Stomach smooth muscle (tissue), 2 donors: ENCODE data around the gene SLC25A25.

Experiments used
- H3K27ac ChIP-seq: one replicate; pipeline ENCODE4 v1.7.0; 2013; ENCODE audit warnings: mild to moderate bottlenecking, low read length, inconsistent platforms
- H3K27me3 ChIP-seq, 2 donors: one replicate each; pipeline ENCODE4 v1.7.0; 2013; ENCODE audit warnings: low read length in 2 of 2; ENCODE audit not compliant: insufficient read depth in 2 of 2, control insufficient read depth in 1 of 2
- H3K36me3 ChIP-seq, 2 donors: one replicate each; pipeline ENCODE4 v1.7.0; 2013; ENCODE audit warnings: low read length in 2 of 2; ENCODE audit not compliant: control insufficient read depth in 2 of 2, insufficient read depth in 2 of 2
- H3K4me1 ChIP-seq: one replicate; pipeline ENCODE4 v1.7.0; 2013; ENCODE audit warnings: low read length; ENCODE audit not compliant: control insufficient read depth, insufficient read depth
- H3K4me3 ChIP-seq, 2 donors: one replicate each; pipeline ENCODE4 v1.7.0; 2013; ENCODE audit warnings: low read length in 2 of 2
- H3K9ac ChIP-seq, 2 donors: one replicate each; pipeline ENCODE4 v1.7.0; 2013; ENCODE audit warnings: low read length in 2 of 2, mild to moderate bottlenecking in 1 of 2
- H3K9me3 ChIP-seq, 2 donors: one replicate each; pipeline ENCODE4 v1.7.0; 2013; ENCODE audit warnings: low read length in 2 of 2; ENCODE audit not compliant: control insufficient read depth in 2 of 2
- donor health status: healthy.
- donor health status: Pancreatic carcinoma.

The SLC25A25 gene

DNA sequence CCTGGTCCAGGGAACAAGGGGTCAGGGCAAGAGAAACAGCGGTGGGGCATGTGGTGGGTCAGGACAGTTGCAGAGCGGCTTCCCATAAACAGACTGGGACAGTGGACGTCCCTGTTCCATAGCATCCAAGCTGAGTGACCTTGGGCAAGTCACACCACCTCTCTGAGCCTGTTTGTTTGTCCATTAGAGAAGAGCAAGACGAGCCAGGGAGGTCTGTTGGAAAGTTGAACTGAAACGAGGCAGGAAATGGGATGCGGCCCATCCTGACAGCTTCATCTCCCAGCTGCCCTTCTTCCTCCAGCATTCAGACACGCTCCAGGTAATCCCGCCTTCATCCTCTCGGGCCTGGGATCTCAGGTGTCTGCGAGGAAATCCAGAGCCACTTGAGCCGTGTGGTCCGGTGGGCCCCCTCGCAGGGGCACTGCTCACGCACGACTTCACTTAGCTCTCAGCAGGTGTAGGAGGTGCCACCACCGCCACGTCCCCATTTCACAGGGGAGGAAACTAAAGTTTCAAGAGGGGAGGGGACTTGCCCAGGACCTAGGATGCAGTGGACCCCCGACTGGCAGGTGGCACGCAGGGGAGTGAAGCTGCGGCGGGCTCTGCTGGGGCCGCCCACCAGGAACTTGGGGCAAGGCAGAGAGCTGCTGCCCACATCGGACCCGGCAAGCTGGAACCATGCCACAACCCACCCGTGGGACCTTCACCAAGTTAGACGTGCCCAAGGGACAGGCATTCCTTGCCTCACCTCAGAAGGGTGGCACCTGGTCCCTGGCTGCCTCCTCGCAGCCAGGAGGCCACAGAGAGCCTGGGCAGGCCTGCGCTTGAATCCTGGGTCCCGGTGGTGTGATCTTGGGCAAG lies 46.5 kb downstream of the SLC25A25 start:
- Histone ChIP-seq H3K27me3 (no peaks in the 10 kb centered on the region), H3K4me1 (peaks cover 11% of the 10 kb centered on the region), H3K9ac (no peak overlapping the region), H3K9me3 (no peaks in the 10 kb centered on the region), H3K36me3 (peaks cover 0 to 7% of the 10 kb centered on the region in 2 donors), H3K4me3 (no peak overlapping the region), H3K27ac (no peak overlapping the region)

DNA sequence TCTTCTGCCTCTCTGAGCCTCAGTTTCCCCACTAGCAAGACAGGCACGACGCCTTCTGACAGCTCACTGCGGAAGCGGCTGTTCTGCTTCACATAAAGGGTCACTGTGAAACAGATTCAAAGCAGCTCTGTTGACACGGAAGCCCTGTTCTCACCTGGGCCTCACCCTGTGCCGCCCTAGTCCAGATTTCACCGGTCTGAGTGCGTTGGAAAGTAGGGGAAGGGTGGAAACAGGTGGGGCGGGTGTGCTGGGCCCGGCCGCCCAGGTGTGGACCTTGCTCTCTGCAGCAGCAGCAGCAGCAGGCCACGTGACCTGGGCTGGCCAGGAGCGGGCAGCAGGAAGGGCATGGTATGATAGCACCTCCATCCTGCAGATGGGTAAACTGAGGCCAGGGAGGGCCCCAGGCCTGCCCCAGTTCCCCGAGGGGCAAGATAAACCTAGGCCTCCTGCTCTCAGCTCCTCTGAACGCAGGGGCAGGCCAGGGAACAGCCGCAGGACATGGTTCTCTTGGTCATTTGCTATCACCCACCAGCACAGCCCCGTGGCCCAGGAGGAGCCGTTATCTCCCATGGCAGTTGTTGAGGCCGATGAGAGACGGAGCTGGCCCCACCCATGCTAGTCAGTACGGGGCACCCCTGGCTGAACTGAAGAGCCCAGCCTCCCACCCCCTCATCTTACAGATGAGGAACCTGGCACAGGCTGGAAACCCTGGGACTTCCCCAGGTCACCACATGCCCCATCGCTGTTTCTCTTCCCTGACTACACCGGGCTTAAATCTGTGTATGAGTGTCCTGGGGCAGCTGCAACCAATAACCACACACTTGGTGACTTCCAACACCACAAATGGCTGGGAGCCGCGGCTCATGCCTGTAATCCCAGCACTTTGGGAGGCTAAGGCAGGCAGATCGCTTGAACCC lies 47.4 kb downstream of the SLC25A25 start:
- no peaks in the 10 kb centered on the region for H3K27me3 ChIP-seq
- H3K4me1 ChIP-seq: peaks cover 11% of the 10 kb centered on the region
- no peak overlapping the region for H3K9ac ChIP-seq
- no peak overlapping the region for H3K4me3 ChIP-seq
- H3K9me3 ChIP-seq: no peaks in the 10 kb centered on the region
- H3K27ac ChIP-seq: no peak overlapping the region
- H3K36me3 ChIP-seq: peaks cover 0 to 7% of the 10 kb centered on the region in 2 donors

DNA sequence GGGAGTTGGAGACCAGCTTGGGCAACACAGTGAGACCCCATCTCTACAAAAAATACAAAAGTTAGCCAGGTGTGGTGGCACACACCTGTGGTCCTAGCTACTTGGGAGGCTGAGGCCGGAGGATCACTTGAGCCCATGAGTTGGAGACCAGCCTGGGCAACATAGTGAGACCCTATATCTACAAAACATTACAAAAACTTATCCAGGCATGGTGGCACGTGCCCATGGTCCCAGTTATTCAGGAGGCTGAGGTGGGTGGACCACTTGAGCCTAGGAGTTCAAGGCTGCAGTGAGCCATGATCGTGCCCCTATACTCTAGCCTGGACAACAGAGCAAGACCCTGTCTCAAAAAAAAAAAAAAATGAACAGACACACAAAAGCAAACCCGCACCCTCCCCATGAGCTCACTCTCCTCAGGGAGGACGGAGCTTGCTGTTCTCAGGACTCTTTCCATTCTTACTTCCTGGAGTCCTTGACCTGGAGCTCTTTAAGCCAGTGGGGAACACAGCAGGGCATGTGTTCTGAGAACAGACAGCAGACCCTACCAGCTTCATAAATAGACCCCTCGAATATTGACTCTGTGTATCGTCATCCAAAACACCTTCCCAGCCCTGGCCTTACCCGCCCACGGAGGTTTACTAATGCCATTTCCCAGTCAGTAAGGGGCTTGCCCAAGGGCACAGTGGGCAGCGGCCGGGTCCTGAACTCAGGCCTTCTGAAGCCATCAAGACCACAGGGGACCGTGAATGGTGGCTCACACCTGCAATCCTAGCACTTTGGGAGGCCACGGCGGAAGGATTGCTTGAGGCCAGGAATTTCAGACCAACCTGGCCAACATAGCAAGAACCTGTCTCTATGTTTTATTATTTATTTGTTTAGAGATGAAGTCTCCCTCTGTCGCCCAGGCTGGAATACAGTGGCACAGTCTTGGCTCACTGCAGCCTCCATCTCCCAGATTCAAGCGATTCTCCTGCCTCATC lies 48.4 kb downstream of the SLC25A25 start:
- Histone ChIP-seq H3K4me3 (no peak overlapping the region), H3K27ac (no peak overlapping the region), H3K27me3 (no peaks in the 10 kb centered on the region), H3K4me1 (peaks cover 8% of the 10 kb centered on the region), H3K36me3 (peaks cover 0 to 7% of the 10 kb centered on the region in 2 donors), H3K9me3 (no peaks in the 10 kb centered on the region), H3K9ac (no peak overlapping the region)

DNA sequence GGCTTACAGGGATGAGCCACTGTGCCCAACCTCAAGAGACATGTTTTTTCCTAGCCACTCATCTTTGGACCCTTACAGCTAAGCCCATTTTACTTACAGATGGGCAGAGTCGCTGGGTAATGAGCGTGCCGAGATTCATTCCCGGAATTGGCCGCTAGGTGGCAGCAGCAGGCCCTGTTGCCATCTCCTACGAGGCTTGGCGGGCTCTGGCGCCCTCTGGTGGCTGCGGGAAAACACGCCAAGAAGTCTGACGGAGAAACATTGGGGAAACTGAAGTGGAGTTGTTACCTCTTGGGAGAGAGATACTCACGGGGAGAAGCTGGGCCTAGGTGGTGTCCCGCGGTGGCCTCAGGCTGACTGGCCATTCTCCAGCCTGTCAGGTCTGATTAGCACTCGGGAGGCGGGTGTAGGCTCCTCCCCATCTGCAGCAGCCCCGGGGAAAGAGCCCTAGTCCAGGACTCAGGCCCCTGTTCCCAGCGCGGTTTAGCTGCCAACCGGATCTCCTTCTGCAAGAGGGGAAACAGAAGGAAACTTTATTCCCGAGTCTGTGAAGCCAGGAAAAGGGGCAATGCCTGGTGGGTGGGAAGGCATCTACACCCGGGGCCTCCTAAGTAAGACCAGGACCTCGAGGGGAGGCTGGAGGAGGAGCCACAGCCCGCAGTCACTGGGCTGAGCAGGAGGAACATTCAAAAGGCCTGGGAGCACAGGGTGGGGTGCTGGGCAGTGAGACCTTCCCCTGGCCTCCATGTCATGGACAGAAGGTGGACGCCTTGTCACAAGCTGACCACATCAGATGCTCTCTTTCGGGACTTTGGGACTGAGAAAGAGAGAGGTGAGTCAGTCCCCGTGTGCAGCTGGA lies 49.8 kb downstream of the SLC25A25 start:
- no peaks in the 10 kb centered on the region for H3K27me3 ChIP-seq
- peak overlapping the region in 1 of 2 donors; percentile 29 for H3K4me3 ChIP-seq
- peaks cover 8% of the 10 kb centered on the region for H3K4me1 ChIP-seq
- no peak overlapping the region for H3K9ac ChIP-seq
- H3K9me3 ChIP-seq: no peaks in the 10 kb centered on the region
- peaks cover 6 to 9% of the 10 kb centered on the region in 2 donors for H3K36me3 ChIP-seq
- H3K27ac ChIP-seq: no peak overlapping the region

DNA sequence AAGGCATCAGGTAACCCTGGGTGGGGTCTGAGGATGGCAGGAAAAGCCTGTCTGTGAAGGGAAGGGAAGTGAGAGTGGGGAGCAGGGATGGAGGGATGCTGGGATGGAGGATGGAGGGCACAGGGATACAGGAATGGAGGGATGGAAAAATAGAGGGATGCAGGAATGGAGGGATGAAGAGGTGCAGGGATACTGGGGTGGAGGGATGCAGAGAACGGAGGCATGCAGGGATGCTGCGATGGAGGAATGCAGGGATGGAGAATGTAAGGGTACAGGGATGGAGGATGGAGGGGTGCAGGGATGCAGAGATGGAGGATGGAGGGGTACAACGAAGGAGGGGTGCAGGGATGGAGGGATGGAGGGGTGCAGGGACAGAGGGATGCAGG lies 50.4 kb downstream of the SLC25A25 start:
- Histone ChIP-seq H3K27me3 (no peaks in the 10 kb centered on the region), H3K9ac (no peak overlapping the region), H3K9me3 (no peaks in the 10 kb centered on the region), H3K36me3 (peaks cover 6 to 10% of the 10 kb centered on the region in 2 donors), H3K4me1 (peaks cover 8% of the 10 kb centered on the region), H3K27ac (no peak overlapping the region), H3K4me3 (no peak overlapping the region)

DNA sequence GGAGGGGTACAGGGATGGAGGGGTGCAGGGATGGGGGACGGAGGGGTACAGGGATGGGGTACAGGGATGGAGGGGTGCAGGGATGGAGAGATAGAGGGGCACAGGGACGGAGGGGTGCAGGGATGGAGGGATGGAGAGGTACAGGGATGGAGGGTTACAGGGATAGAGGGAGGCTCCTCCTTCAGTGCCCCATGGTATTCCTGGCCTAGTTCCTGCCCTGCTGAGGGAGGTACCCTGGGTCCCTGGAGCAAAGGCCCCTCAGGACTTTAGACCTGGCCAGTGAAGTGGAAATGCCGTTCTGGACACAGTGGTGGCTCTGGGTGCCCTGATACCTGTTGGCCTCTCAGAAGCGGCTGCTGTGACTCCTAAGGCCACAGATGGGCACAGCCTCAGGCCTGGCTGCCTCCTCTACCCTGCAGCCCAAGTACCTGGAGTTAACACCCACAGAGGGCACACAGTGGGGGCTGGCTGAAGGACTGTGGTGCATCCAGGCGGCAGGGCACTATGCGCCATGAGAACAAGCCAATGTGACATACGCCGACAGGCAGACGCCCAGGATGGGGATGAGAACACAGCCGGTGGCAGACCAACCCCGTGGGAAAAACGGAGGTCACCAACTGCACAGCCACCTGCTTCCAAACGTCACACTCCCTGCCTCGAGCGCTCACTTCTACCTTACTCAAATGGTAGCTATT lies 51.1 kb downstream of the SLC25A25 start:
- Histone ChIP-seq H3K36me3 (peaks cover 6 to 8% of the 10 kb centered on the region in 2 donors), H3K9ac (no peak overlapping the region), H3K4me1 (peaks cover 8% of the 10 kb centered on the region), H3K27ac (no peak overlapping the region), H3K9me3 (no peaks in the 10 kb centered on the region), H3K27me3 (no peaks in the 10 kb centered on the region), H3K4me3 (no peak overlapping the region)

DNA sequence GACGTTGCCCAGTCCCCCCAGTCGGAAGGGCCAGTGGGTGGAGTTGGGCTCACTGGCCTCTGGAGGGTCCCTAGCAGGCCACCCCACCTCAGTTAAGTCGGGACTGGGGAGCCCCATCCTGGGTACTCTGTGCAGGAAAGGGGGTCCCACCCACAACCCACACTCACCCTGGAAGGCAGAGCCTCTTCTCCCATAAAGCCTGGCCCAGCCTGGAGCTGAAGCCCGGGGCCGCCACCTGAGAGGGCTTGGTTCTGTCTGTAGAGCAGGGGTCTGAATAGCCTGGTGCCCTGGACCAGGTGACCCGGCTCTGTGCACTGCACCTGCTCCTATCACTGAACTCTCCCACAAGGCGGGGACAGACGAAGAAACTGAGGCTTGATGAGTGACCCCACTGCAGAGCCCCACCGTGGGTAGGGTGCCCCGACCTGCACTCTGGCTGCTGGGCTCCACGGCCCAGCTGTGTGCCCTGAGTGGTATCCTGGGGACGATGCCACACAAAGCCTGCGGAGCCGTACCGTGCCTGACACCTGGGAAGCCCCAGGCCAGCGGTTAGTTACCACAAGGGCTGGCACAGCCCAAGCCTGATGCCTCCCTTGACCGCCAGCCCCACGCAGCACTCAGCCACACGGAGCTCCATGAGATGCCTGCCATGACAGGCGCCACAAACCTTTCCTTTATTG lies 52.2 kb downstream of the SLC25A25 start:
- H3K9me3 ChIP-seq: no peaks in the 10 kb centered on the region
- H3K4me3 ChIP-seq: no peak overlapping the region
- H3K36me3 ChIP-seq: peaks cover 6 to 9% of the 10 kb centered on the region in 2 donors
- peaks cover 12% of the 10 kb centered on the region for H3K4me1 ChIP-seq
- no peak overlapping the region for H3K9ac ChIP-seq
- no peak overlapping the region for H3K27ac ChIP-seq
- no peaks in the 10 kb centered on the region for H3K27me3 ChIP-seq

DNA sequence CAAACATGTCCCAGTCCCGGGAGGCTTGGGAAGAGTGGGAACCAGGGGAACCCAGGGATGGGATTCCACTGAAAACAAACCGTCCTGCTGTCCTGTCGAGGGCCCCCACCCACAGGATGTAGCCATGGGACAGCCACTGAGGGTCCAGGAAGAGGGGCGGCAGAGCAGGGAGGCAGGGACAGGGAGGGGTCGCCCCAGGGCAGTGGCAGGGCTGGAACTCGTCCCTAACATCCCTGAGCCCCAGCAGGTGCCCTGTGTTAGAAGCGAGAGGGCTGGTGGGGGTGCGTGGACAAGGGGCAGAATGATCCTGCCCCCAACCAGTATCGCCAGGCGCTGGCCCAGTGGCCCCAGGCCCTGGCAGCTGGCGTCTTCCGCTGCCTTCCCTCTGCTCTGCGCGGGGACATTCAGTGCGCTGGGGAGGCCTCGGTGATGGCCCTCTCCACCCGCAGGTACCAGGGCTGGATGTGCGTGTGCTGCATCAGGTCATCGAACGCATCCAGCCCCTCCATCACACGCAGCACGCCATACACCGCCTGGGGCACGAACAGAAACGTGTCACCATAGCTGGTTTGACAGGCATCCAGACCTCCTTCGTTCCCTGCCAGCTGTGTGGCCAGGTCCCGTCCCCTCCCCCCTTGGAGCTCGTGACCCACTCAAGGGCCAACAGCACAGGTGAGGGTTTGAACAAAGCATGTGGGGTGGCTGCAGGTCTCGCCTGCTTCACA lies 52.9 kb downstream of the SLC25A25 start:
- no peaks in the 10 kb centered on the region for H3K27me3 ChIP-seq
- H3K4me3 ChIP-seq: no peak overlapping the region
- H3K9me3 ChIP-seq: no peaks in the 10 kb centered on the region
- H3K4me1 ChIP-seq: peaks cover 19% of the 10 kb centered on the region
- no peak overlapping the region for H3K9ac ChIP-seq
- H3K36me3 ChIP-seq: peaks cover 6 to 7% of the 10 kb centered on the region in 2 donors
- H3K27ac ChIP-seq: no peak overlapping the region
